HEK293T (cell line): ENCODE data around the gene PEX26.

Experiments used
- CTCF ChIA-PET: fragments of 350-600 bp; formaldehyde crosslinking; extraction: SDS; loops from one replicate; lab custom pipeline; 2021; ENCODE audit warnings: antibody characterized with exemption, inconsistent platforms; lab: Yijun Ruan, JAX
- POLR2A ChIA-PET: fragments of 350-600 bp; formaldehyde crosslinking; extraction: SDS; loops from one replicate; lab custom pipeline; 2020; ENCODE audit warnings: antibody characterized with exemption, inconsistent platforms; lab: Yijun Ruan, JAX
- DNase-seq: peaks from one replicate; pipeline ENCODE4 v3.0.0; 2012; ENCODE audit warnings: mixed read lengths; ENCODE audit errors: extremely low spot score
- ARNT ChIP-seq: fragments of 450-650 bp; IDR thresholded peaks from 2 replicates; pipeline ENCODE4 v1.6.1; 2017; ENCODE audit warnings: mild to moderate bottlenecking
- BHLHE40 ChIP-seq: fragments of 450-650 bp; IDR thresholded peaks from 2 replicates; pipeline ENCODE4 v1.6.1; 2016; ENCODE audit warnings: mild to moderate bottlenecking, moderate library complexity, borderline replicate concordance
- CTBP1 ChIP-seq: fragments of 450-650 bp; IDR thresholded peaks from 2 replicates; pipeline ENCODE4 v1.6.1; 2016; ENCODE audit warnings: borderline replicate concordance
- ELF4 ChIP-seq: fragments of 450-650 bp; IDR thresholded peaks from 2 replicates; pipeline ENCODE4 v1.6.1; 2017; ENCODE audit warnings: antibody characterized with exemption
- FOXA1 ChIP-seq: fragments of 450-650 bp; IDR thresholded peaks from 2 replicates; pipeline ENCODE4 v1.6.1; 2016; ENCODE audit warnings: mild to moderate bottlenecking
- FOXK2 ChIP-seq: fragments of 450-650 bp; IDR thresholded peaks from 2 replicates; pipeline ENCODE4 v1.6.1; 2016; ENCODE audit warnings: mild to moderate bottlenecking
- FOXM1 ChIP-seq: fragments of 450-650 bp; IDR thresholded peaks from 2 replicates; pipeline ENCODE4 v1.6.1; 2017; ENCODE audit warnings: mild to moderate bottlenecking, borderline replicate concordance
- HDGF ChIP-seq: fragments of 450-650 bp; IDR thresholded peaks from 2 replicates; pipeline ENCODE4 v1.6.1; 2017; ENCODE audit warnings: antibody characterized with exemption, borderline replicate concordance
- L3MBTL2 ChIP-seq: fragments of 450-650 bp; conservative IDR thresholded peaks from 2 replicates; pipeline ENCODE4 v1.6.1; 2016; ENCODE audit warnings: mild to moderate bottlenecking
- LEF1 ChIP-seq: fragments of 450-650 bp; IDR thresholded peaks from 2 replicates; pipeline ENCODE4 v1.6.1; 2017; ENCODE audit warnings: mild to moderate bottlenecking, borderline replicate concordance
- NFRKB ChIP-seq: fragments of 450-650 bp; IDR thresholded peaks from 2 replicates; pipeline ENCODE4 v1.6.1; 2016; ENCODE audit warnings: mild to moderate bottlenecking, moderate library complexity
- PKNOX1 ChIP-seq: fragments of 450-650 bp; IDR thresholded peaks from 2 replicates; pipeline ENCODE4 v1.6.1; 2016
- SP1 ChIP-seq: fragments of 450-650 bp; IDR thresholded peaks from 2 replicates; pipeline ENCODE4 v1.6.1; 2017
- SUZ12 ChIP-seq: fragments of 450-650 bp; IDR thresholded peaks from 2 replicates; pipeline ENCODE4 v1.6.1; 2016; ENCODE audit warnings: mild to moderate bottlenecking
- TARDBP ChIP-seq: fragments of 450-650 bp; IDR thresholded peaks from 2 replicates; pipeline ENCODE4 v1.6.1; 2016
- ZNF384 ChIP-seq: fragments of 450-650 bp; IDR thresholded peaks from 2 replicates; pipeline ENCODE4 v1.6.1; 2016

Gene PEX26

GRCh38 chr22:18077639-18078328 is at the start of gene PEX26:
PEX26 (plus strand) TSS chr22:18077990; CDS start chr22:18078377, 387 bp downstream.
- POLR2A ChIA-PET = interaction anchor here (0.6 to 2.1 kb wide), 17 partner anchors 11 to 343 kb away, joined by 3 to 9 read pairs (median 3); partner anchors contain the start of gene USP18
- peak; percentile 97 for DNase-seq
- TF ChIP-seq L3MBTL2 (peak; percentile 54; the same call in 1 of the 2 replicates), BHLHE40 (no peak), ZNF384 (no peak), FOXM1 (no peak), PKNOX1 (no peak), CTBP1 (no peak), LEF1 (no peak), ELF4 (peak; percentile 61; the same call in 1 of the 2 replicates), SP1 (no peak), ARNT (no peak), HDGF (no peak), FOXA1 (no peak), FOXK2 (no peak), NFRKB (no peak), TARDBP (no peak), SUZ12 (peak; percentile 66; the same call in 1 of the 2 replicates)
- CTCF ChIA-PET = interaction anchor here (1.0 to 1.8 kb wide), 3 partner anchors 51 to 298 kb away, joined by 3 to 4 read pairs (median 3); partner anchors contain the start of gene USP18

- CTCF ChIA-PET = interaction anchor here (0.6 to 2.1 kb wide), 5 partner anchors 10 to 199 kb away, joined by 3 to 7 read pairs (median 3); no protein-coding TSS in a partner anchor
- POLR2A ChIA-PET = no interaction called here
- no peak for TF ChIP-seq BHLHE40
- TF ChIP-seq HDGF = no peak
- no peak for TF ChIP-seq ELF4
- no peak for TF ChIP-seq FOXM1
- TF ChIP-seq FOXK2 = no peak
- DNase-seq = no peak
Observed at GRCh38 chr22:18028817-18029527, 48.8 kb upstream of the PEX26 start.

GRCh38 chr22:18029686-18030267 is 48.0 kb upstream of the PEX26 start:
- POLR2A ChIA-PET = no interaction called here
- TF ChIP-seq ZNF384 (no peak), SP1 (no peak), HDGF (no peak), L3MBTL2 (no peak), BHLHE40 (no peak), TARDBP (no peak), FOXA1 (no peak), ARNT (no peak), LEF1 (no peak), CTBP1 (no peak), ELF4 (no peak), SUZ12 (no peak)
- no peak for DNase-seq
- CTCF ChIA-PET = no interaction called here

GRCh38 chr22:18031695-18032454 is 45.9 kb upstream of the PEX26 start:
- TF ChIP-seq TARDBP = no peak
- no peak for TF ChIP-seq L3MBTL2
- POLR2A ChIA-PET = no interaction called here
- DNase-seq = no peak
- CTCF ChIA-PET = interaction anchor here (0.7 kb wide), 1 partner anchor 86 kb away, joined by 3 read pairs; no protein-coding TSS in a partner anchor

GRCh38 chr22:18032455-18033101 is 45.2 kb upstream of the PEX26 start:
- no peak for DNase-seq
- TF ChIP-seq SUZ12 (no peak), BHLHE40 (no peak), TARDBP (no peak), ZNF384 (no peak), PKNOX1 (no peak), NFRKB (no peak), FOXK2 (no peak), FOXM1 (no peak), SP1 (no peak), L3MBTL2 (no peak), ARNT (no peak), LEF1 (no peak), CTBP1 (no peak), HDGF (no peak)
- ChIA-PET POLR2A (no interaction called here), CTCF (interaction anchor here (0.6 to 0.8 kb wide), 3 partner anchors 22 to 44 kb away, joined by 3 read pairs; no protein-coding TSS in a partner anchor)
